ENCODE data around the gene PDLIM5. TPM values are rescaled to one million over a fixed set of nuclear protein-coding genes. Genes with fewer than 3 reads are reported as not detected.

PDLIM5 gene
- total RNA-seq, 1 donor from 2014 or later, result 83.5 TPM

DNA sequence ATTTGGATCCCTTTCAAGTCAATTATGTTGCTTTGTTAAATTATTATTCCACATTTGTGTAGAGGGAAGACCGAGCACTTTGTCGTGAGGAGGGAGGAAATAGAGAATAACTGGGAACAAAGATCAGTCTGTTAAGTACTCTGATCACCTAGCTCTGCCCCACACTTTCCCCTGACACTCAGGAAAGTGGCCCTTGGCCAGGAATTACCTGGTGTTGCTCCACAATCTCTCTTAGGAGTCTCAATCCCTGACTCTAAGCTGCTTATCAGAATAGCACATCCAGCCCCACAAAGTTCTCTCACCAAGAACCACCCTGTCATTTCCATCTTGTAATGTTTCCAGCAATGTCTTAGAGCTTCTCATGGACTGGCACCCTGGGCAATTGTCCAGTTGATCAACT, 222.2 kb downstream of the PDLIM5 start:
- peaks cover 2% of the 10 kb centered on the region for H3K27me3 Mint-ChIP-seq (ENCODE audit: unreplicated experiment)

DNA sequence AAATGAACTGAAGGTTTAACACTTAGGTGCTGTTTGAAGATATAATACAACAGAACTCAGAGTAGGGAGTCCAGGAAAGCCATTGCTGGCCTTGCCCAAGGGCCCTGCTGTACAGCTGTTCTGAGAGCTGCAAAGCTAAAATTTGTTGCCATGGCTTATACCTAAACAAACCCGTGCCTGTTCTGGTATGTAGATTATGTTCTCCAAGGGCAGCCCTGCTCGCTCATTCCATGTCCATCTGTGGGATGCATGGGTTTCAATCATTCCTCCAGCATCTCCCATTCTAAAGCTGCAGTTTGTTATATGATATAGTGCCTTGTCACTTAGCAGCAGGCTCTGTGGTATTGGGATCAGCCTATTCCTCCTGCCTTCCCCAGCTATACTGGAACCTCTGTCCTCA, 225.2 kb downstream of the PDLIM5 start:
- no peak for DNase-seq (ENCODE audit: low spot score)
- Mint-ChIP-seq H3K27me3 (ENCODE audit: unreplicated experiment) (peaks cover 2% of the 10 kb centered on the region), H3K4me1 (ENCODE audit: unreplicated experiment) (no peaks in the 10 kb centered on the region), H3K27ac (ENCODE audit: unreplicated experiment) (no peak overlapping the region), H3K36me3 (ENCODE audit: low read depth, unreplicated experiment) (no peaks in the 10 kb centered on the region), H3K4me3 (ENCODE audit: unreplicated experiment) (no peak overlapping the region), H3K9me3 (ENCODE audit: unreplicated experiment) (no peaks in the 10 kb centered on the region)
- TF ChIP-seq, protein P1, sequence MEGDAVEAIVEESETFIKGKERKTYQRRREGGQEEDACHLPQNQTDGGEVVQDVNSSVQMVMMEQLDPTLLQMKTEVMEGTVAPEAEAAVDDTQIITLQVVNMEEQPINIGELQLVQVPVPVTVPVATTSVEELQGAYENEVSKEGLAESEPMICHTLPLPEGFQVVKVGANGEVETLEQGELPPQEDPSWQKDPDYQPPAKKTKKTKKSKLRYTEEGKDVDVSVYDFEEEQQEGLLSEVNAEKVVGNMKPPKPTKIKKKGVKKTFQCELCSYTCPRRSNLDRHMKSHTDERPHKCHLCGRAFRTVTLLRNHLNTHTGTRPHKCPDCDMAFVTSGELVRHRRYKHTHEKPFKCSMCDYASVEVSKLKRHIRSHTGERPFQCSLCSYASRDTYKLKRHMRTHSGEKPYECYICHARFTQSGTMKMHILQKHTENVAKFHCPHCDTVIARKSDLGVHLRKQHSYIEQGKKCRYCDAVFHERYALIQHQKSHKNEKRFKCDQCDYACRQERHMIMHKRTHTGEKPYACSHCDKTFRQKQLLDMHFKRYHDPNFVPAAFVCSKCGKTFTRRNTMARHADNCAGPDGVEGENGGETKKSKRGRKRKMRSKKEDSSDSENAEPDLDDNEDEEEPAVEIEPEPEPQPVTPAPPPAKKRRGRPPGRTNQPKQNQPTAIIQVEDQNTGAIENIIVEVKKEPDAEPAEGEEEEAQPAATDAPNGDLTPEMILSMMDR (IDR thresholded peaks at IDR 0.05; ENCODE audit: unreplicated experiment), result no peak

More for the DNA sequence above, 222.2 kb downstream of the PDLIM5 start:
- TF ChIP-seq, protein P1 (IDR thresholded peaks at IDR 0.05; ENCODE audit: unreplicated experiment), result no peak
- no peaks in the 10 kb centered on the region for H3K4me1 Mint-ChIP-seq (ENCODE audit: unreplicated experiment)
- no peaks in the 10 kb centered on the region for H3K36me3 Mint-ChIP-seq (ENCODE audit: low read depth, unreplicated experiment)
- no peak overlapping the region for H3K27ac Mint-ChIP-seq (ENCODE audit: unreplicated experiment)
- DNase-seq (ENCODE audit: low spot score), result no peak
- no peaks in the 10 kb centered on the region for H3K9me3 Mint-ChIP-seq (ENCODE audit: unreplicated experiment)
- no peak overlapping the region for H3K4me3 Mint-ChIP-seq (ENCODE audit: unreplicated experiment)

DNA sequence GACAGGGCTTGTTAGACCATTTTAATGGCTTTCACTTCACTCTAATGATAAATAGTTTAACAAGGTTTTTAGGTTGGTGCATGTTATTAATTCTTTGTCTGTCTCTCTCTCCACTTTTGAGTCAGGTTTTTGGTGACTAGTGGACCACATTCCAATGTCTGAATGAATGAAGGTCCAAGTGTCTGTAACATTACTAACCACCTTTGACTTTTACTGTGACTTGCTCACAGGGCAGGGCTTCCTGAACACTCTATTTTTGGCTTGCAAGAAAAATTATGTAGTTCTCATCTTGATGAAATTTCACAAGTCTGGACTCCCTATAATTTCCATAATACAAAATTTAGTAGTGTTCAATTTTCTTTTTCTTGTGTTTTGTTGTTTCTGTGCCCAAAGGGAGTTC, 227.2 kb downstream of the PDLIM5 start:
- no peaks in the 10 kb centered on the region for H3K4me1 Mint-ChIP-seq (ENCODE audit: unreplicated experiment)
- TF ChIP-seq, protein P1 (IDR thresholded peaks at IDR 0.05; ENCODE audit: unreplicated experiment), result no peak
- no peak for DNase-seq (ENCODE audit: low spot score)
- H3K36me3 Mint-ChIP-seq (ENCODE audit: low read depth, unreplicated experiment), result no peaks in the 10 kb centered on the region
- H3K27ac Mint-ChIP-seq (ENCODE audit: unreplicated experiment), result no peak overlapping the region
- H3K9me3 Mint-ChIP-seq (ENCODE audit: unreplicated experiment), result no peaks in the 10 kb centered on the region
- peaks cover 2% of the 10 kb centered on the region for H3K27me3 Mint-ChIP-seq (ENCODE audit: unreplicated experiment)
- H3K4me3 Mint-ChIP-seq (ENCODE audit: unreplicated experiment), result no peak overlapping the region

DNA sequence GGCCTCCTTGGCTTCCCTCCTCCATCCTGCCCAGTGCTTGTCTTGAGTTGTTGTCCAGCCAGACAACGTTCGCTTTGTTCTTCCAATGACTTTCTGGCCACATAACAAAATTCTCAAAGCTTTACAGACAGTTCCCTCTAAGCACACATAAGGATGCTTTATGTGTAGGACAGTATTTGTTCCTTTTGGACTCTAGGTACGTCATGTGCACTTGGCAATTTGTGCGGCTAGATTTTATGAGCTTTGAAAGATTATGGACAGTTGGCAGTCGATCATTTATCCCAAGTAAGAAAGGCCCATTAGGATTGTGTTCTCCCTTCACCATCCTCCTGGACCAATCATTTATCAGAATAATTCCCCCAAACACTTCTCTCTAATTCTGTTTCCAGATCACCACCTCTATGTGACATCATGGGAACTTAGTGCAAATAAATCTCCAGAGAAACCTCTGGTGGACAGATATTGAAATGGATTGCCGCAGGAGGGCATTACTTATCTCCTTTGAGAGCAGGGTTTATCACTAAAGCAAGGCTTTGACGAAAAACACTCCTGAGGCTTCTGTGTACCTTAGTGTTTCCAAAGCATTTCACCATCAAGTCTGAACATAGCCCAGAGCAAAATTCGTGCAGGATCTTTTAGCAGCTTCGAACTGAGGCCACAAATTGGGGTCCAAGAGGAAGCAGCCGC, 228.6 kb downstream of the PDLIM5 start:
- Mint-ChIP-seq H3K4me1 (ENCODE audit: unreplicated experiment) (no peaks in the 10 kb centered on the region), H3K27me3 (ENCODE audit: unreplicated experiment) (peaks cover 2% of the 10 kb centered on the region), H3K4me3 (ENCODE audit: unreplicated experiment) (no peak overlapping the region), H3K9me3 (ENCODE audit: unreplicated experiment) (no peaks in the 10 kb centered on the region), H3K36me3 (ENCODE audit: low read depth, unreplicated experiment) (no peaks in the 10 kb centered on the region), H3K27ac (ENCODE audit: unreplicated experiment) (no peak overlapping the region)
- TF ChIP-seq, protein P1 (IDR thresholded peaks at IDR 0.05; ENCODE audit: unreplicated experiment), result no peak
- no peak for DNase-seq (ENCODE audit: low spot score)

DNA sequence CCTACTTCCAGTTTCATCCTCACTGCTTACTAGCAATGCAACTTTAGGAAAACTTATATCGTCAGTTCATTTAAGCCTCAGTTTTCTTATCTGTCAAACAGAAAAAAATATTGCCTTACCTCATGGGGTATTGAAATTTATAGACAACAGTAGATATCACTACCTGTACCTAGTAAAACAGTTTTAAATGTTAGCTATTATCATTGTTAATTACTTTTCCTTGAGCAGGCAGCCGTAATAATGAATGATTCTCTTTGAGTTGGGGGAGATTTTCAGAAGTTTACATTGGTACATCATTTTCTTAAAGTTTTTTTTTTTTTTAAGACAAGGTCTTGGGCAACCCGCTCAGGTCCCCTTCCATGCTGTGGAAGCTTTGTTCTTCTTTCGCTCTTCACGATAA, 234.3 kb downstream of the PDLIM5 start:
- Mint-ChIP-seq H3K36me3 (ENCODE audit: low read depth, unreplicated experiment) (no peaks in the 10 kb centered on the region), H3K4me3 (ENCODE audit: unreplicated experiment) (no peak overlapping the region), H3K9me3 (ENCODE audit: unreplicated experiment) (no peaks in the 10 kb centered on the region), H3K4me1 (ENCODE audit: unreplicated experiment) (no peaks in the 10 kb centered on the region), H3K27ac (ENCODE audit: unreplicated experiment) (no peak overlapping the region), H3K27me3 (ENCODE audit: unreplicated experiment) (no peaks in the 10 kb centered on the region)
- TF ChIP-seq, protein P1 (IDR thresholded peaks at IDR 0.05; ENCODE audit: unreplicated experiment), result no peak
- DNase-seq (ENCODE audit: low spot score), result no peak
